Adipose tissue (tissue), 3 donors: ENCODE results near the gene POLG2. TPM values are rescaled to one million over a fixed set of nuclear protein-coding genes. Genes with fewer than 3 reads are reported as not detected.

Source experiments
- polyA plus RNA-seq, 3 donors: library from polyadenylated mRNA; stranded (reverse); fragments of 200-250 nt; gene quantifications; one replicate each; pipeline ENCODE4 v1.2.3, GENCODE V29; 2013
- donor health status: healthy with polysubstance abuse.
- donor health status: Bipolar disorder and iron deficiency.
- donor health status: healthy.

POLG2 gene
- polyA plus RNA-seq, 3 donors = 5.2 to 9.9 (median 7.2) TPM

Other genes starting within 250 kb of the POLG2 start
- gene TEX2, start 233.8 kb downstream of the POLG2 start, polyA plus RNA-seq = 10 to 100 TPM; 12.2 to 18.9 (median 12.5) TPM
- gene PECAM1, start 106.2 kb downstream of the POLG2 start, polyA plus RNA-seq = 100 to 1,000 TPM in 1 of 3 donors, 10 to 100 TPM in 2; 21.6 to 113 (median 54.9) TPM
- 1 to 10 TPM in 2 of 3 donors, under 1 TPM in 1; 0.53 to 9.4 (median 4.3) TPM for gene MILR1, start 47.9 kb downstream of the POLG2 start, polyA plus RNA-seq
- 100 to 1,000 TPM; 162 to 684 (median 514) TPM for gene DDX5, start 9.2 kb upstream of the POLG2 start, polyA plus RNA-seq
- gene CEP95, start 9.9 kb upstream of the POLG2 start, polyA plus RNA-seq = 10 to 100 TPM; 15.5 to 34.8 (median 19.6) TPM
- 10 to 100 TPM in 1 of 3 donors, 1 to 10 TPM in 2; 4.0 to 13.0 (median 8.7) TPM for gene SMURF2, start 165.3 kb upstream of the POLG2 start, polyA plus RNA-seq